ENCODE measurements around the gene VSIG2.

DNA sequence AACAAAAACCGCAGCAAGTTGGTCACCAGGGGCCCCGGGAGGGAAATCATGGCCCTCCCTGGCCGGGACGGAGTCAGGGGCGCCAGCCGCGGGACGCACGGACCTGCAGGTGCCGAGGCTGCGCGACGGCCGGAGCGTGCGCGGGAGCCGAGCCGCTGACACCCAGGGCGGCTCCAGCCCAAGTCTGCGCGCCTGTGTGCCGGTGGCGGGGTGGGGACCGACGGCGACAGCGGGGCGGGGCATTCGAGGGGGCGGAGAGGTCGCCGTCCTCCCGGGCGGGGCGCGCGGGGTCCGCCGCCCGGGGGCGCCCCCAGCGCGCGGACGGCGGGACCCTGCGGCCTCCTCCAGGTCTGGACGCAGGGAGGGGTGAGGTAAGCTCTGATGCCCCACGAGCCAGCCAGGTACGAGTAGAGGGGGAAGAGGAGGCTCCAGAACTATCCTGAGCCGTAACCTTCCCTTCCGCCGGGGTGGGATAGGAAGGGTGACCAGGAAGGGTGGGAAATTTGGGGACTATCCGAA is 10.1 kb upstream of the VSIG2 start, which contains the start of gene ESAM:
- TF ChIP-seq, protein P1, sequence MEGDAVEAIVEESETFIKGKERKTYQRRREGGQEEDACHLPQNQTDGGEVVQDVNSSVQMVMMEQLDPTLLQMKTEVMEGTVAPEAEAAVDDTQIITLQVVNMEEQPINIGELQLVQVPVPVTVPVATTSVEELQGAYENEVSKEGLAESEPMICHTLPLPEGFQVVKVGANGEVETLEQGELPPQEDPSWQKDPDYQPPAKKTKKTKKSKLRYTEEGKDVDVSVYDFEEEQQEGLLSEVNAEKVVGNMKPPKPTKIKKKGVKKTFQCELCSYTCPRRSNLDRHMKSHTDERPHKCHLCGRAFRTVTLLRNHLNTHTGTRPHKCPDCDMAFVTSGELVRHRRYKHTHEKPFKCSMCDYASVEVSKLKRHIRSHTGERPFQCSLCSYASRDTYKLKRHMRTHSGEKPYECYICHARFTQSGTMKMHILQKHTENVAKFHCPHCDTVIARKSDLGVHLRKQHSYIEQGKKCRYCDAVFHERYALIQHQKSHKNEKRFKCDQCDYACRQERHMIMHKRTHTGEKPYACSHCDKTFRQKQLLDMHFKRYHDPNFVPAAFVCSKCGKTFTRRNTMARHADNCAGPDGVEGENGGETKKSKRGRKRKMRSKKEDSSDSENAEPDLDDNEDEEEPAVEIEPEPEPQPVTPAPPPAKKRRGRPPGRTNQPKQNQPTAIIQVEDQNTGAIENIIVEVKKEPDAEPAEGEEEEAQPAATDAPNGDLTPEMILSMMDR (IDR thresholded peaks at IDR 0.05): no peak
- TF ChIP-seq POLR2A (IDR thresholded peaks at IDR 0.05): no peak
